Kidney (tissue), 14 donors: ENCODE data around the gene INF2. TPM values are rescaled to one million over a fixed set of nuclear protein-coding genes. Genes with fewer than 3 reads are reported as not detected.

Source experiments
- DNase-seq, 5 donors: peaks; one replicate each; pipeline ENCODE4 v3.0.0-alpha.2; 2013 to 2020
- FAIRE-seq: peaks from 2 replicates; lab custom pipeline; 2012; peaks lifted over from hg19 to GRCh38; lab: Jason Lieb, UNC
- H3K27ac ChIP-seq, 2 donors: one replicate each; pipeline ENCODE4 v1.7.0; 2013; ENCODE audit warnings: low read depth in 2 of 2, low read length in 2 of 2, inconsistent platforms in 1 of 2
- H3K27me3 ChIP-seq: one replicate; pipeline ENCODE4 v1.7.1; 2013; ENCODE audit warnings: low read length, inconsistent platforms; ENCODE audit not compliant: control insufficient read depth, insufficient read depth
- H3K36me3 ChIP-seq, 3 donors: one replicate each; pipeline versions ENCODE4 v1.7.0 to v1.7.1; 2013; ENCODE audit warnings: low read length in 3 of 3, control low read depth in 1 of 3, inconsistent platforms in 1 of 3; ENCODE audit not compliant: insufficient read depth in 3 of 3, control insufficient read depth in 2 of 3
- H3K4me1 ChIP-seq, 3 donors: one replicate each; pipeline versions ENCODE4 v1.7.0 to v1.7.1; 2013; ENCODE audit warnings: low read length in 3 of 3, inconsistent platforms in 1 of 3, low read depth in 1 of 3; ENCODE audit not compliant: control insufficient read depth in 2 of 3, insufficient read depth in 2 of 3
- H3K4me3 ChIP-seq, 3 donors: one replicate each; pipeline versions ENCODE4 v1.7.0 to v1.8.1; 2013; ENCODE audit warnings: low read length in 3 of 3, control low read depth in 1 of 3, inconsistent platforms in 1 of 3
- H3K9ac ChIP-seq, 3 donors: one replicate each; pipeline versions ENCODE4 v1.7.0 to v1.7.1; 2013; ENCODE audit warnings: low read length in 3 of 3, control low read depth in 1 of 3, inconsistent platforms in 1 of 3
- H3K9me3 ChIP-seq, 3 donors: one replicate each; pipeline versions ENCODE4 v1.7.0 to v1.7.1; 2013; ENCODE audit warnings: low read length in 3 of 3, control low read depth in 1 of 3, inconsistent platforms in 1 of 3; ENCODE audit not compliant: control insufficient read depth in 2 of 3, insufficient read depth in 1 of 3
- intact Hi-C: fragments of 100-400 bp; cut with DNase I; formaldehyde crosslinking; loops from one replicate; pipeline ENCODE4 v1.11.1; 2022
- polyA plus RNA-seq: library from polyadenylated mRNA; stranded (reverse); fragments of 350-450 nt; fragmentation: Illumina TruSeq; extraction: RNeasy Lipid Tissue Mini Kit (QIAGEN cat#74804); gene quantifications from one replicate; pipeline ENCODE4 v1.2.3, GENCODE V29; 2014; ENCODE audit warnings: low read depth, low replicate concordance; ENCODE audit not compliant: insufficient read depth
- total RNA-seq: library from RNA; stranded (reverse); fragmentation: NEBNext Ultra II Directional; extraction: Animal tissue kit (Norgen Biotek cat#: 25700); gene quantifications from one replicate; pipeline ENCODE4 v1.2.1, GENCODE V29; 2021
- TF ChIP-seq, protein P1 (sequence below): IDR thresholded peaks from 3 replicates; pipeline ENCODE4 v1.5.1; 2012; ENCODE audit warnings: mild to moderate bottlenecking, moderate library complexity, borderline replicate concordance; ENCODE audit not compliant: insufficient read depth; ENCODE audit errors: extremely low read depth
- donor health status: control.
- donor health status: control.
- donor health status: control.
- donor health status: control.
- donor health status: control.
- donor health status: DM: yes; HTN: yes; CAD: no.
- donor health status: Normal renal cell carcinoma (clear cell type).

INF2 gene
- total and polyA plus RNA-seq, 2 donors from 2014 or later = 58.5 to 82.7 TPM

DNA sequence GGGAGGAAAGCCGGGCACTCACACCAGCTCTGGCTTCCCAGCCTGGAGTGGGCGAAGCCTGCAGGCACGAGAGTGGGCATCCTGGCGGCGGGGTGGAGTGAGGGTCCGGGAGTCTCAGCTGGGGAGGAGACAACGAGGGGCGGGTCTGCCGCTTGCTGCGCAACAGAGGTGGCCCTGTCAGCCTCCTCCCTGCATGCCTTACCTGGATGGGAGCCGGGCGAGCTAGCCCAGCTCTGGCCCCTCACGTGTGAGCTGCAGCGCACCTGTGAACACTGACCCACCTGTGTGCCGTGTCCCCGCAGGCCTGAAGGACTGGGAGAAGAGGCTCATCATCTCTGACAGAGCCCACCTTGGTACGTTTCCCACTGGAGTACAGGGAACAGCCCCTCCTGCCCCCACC, 49.6 kb downstream of the INF2 start:
- Histone ChIP-seq H3K36me3 (peaks cover 4 to 12% (median 5%) of the 10 kb centered on the region in 3 donors), H3K9ac (no peak overlapping the region), H3K27me3 (no peaks in the 10 kb centered on the region), H3K4me1 (peaks cover 0 to 22% (median 5%) of the 10 kb centered on the region in 3 donors), H3K27ac (no peak overlapping the region), H3K9me3 (no peaks in the 10 kb centered on the region), H3K4me3 (no peak overlapping the region)
- TF ChIP-seq, protein P1, sequence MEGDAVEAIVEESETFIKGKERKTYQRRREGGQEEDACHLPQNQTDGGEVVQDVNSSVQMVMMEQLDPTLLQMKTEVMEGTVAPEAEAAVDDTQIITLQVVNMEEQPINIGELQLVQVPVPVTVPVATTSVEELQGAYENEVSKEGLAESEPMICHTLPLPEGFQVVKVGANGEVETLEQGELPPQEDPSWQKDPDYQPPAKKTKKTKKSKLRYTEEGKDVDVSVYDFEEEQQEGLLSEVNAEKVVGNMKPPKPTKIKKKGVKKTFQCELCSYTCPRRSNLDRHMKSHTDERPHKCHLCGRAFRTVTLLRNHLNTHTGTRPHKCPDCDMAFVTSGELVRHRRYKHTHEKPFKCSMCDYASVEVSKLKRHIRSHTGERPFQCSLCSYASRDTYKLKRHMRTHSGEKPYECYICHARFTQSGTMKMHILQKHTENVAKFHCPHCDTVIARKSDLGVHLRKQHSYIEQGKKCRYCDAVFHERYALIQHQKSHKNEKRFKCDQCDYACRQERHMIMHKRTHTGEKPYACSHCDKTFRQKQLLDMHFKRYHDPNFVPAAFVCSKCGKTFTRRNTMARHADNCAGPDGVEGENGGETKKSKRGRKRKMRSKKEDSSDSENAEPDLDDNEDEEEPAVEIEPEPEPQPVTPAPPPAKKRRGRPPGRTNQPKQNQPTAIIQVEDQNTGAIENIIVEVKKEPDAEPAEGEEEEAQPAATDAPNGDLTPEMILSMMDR = no peak
- no peak for DNase-seq
- no peak for FAIRE-seq
- intact Hi-C loops = no loop called here

- H3K9ac ChIP-seq = no peak overlapping the region
- H3K27ac ChIP-seq = no peak overlapping the region
- no peaks in the 10 kb centered on the region for H3K9me3 ChIP-seq
- intact Hi-C loops = no loop called here
- no peak for DNase-seq
- H3K36me3 ChIP-seq = peaks cover 4 to 12% (median 8%) of the 10 kb centered on the region in 3 donors
- H3K27me3 ChIP-seq = no peaks in the 10 kb centered on the region
- H3K4me1 ChIP-seq = peaks cover 0 to 17% (median 5%) of the 10 kb centered on the region in 3 donors
- no peak for FAIRE-seq
- TF ChIP-seq, protein P1 = no peak
- no peak overlapping the region for H3K4me3 ChIP-seq
Measured at GRCh38 chr14:104739546-104740516, 50.4 kb downstream of the INF2 start.

GRCh38 chr14:104741108-104741802, 51.8 kb downstream of the INF2 start:
- H3K4me1 ChIP-seq = peaks cover 0 to 5% (median 0%) of the 10 kb centered on the region in 3 donors
- H3K9ac ChIP-seq = no peak overlapping the region
- H3K27ac ChIP-seq = no peak overlapping the region
- FAIRE-seq (no peak), DNase-seq (peak in 1 of 5 donors; percentile 61)
- TF ChIP-seq, protein P1 = no peak
- H3K36me3 ChIP-seq = peaks cover 4 to 12% (median 12%) of the 10 kb centered on the region in 3 donors
- H3K27me3 ChIP-seq = no peaks in the 10 kb centered on the region
- no peak overlapping the region for H3K4me3 ChIP-seq
- intact Hi-C loops = no loop called here
- no peaks in the 10 kb centered on the region for H3K9me3 ChIP-seq
